ENCODE measurements around the gene AKNA.

DNA sequence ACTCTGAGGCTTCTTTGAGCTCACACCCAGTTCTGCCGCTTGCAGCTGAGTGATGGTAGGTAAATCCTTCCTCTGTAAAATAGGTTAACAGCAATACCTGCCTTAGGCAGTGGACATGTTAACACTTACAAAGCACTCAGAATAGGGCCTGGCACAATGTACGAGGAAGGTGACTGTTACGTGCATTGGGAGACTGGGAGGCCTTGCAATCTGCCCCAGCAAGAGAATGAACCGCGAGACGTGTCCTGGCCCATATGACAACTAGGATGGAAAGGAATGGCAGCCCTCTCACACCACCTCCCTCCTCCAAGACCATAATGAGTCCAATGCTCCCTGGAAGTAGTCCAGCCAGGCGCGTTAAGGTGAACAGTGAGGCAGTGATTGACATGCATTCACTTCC, 23.1 kb upstream of the AKNA start:
- TF ChIP-seq GATA2 (IDR thresholded peaks at IDR 0.05; ENCODE audit: low read depth, low read length), result no peak
- no peak for TF ChIP-seq GATA3 (IDR thresholded peaks at IDR 0.05; ENCODE audit: low read depth, low read length)

Measured in SH-SY5Y (cell line).